ENCODE results near the gene SDF4.

SDF4 gene, protein sequence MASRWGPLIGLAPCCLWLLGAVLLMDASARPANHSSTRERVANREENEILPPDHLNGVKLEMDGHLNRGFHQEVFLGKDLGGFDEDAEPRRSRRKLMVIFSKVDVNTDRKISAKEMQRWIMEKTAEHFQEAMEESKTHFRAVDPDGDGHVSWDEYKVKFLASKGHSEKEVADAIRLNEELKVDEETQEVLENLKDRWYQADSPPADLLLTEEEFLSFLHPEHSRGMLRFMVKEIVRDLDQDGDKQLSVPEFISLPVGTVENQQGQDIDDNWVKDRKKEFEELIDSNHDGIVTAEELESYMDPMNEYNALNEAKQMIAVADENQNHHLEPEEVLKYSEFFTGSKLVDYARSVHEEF

DNA sequence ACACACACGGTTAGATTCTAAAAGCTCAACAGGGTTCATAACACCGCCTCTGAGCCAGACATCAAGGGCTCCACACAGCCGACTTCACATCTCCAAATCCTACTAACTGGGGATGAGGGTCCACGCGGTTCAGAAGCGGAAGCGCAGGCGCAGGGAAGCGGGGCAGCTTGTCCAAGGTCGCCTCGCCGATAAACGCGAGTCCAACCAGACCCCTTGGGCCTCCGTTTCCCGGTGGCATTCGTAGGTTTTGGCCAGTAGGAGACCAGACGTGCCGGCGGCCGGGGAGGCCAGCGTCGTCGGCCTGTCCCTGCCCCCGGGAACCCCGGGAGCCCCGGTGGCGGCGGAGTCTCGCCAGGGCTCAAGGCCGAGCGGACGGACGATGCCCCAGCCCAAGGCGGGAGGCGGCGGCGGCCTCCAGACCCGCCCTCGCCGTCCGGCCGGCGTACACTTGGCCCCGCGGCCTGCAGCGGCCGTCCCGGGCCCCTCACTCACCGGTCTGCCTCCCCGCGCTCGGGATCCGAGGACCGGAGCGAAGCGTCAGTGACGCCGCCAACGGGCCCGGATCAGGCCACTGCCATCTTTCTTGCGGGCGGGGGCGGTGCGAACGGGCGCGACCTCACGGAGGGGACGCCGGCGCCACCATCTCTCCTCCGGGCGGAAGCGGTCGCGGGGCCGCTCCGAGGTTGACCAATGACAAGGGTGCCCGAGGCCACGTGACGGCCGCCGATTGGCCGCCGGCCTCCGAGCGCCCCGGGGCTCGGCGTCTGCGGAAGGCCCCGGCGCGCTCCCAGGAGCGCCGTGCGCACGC is at the start of gene SDF4:
TSS of gene SDF4 (minus strand) at position 602 of the 808 bp plus-strand sequence. CDS start 3,229 bp downstream, outside the sequence.
- peak within 1 kb of the TSS; percentile 59 for H3K27ac ChIP-seq (ENCODE audit: low read length)
- no peaks in the 10 kb centered on the region for H3K9me3 ChIP-seq (ENCODE audit: insufficient read depth, low read length)
- peaks cover 43% of the 10 kb centered on the region for H3K36me3 ChIP-seq (replicated peaks; ENCODE audit: low read depth, low read length)
- peak within 1 kb of the TSS; percentile 96 for H3K4me3 ChIP-seq (ENCODE audit: low read length)
- peaks cover 74% of the 10 kb centered on the region for H3K79me2 ChIP-seq (ENCODE audit: low read length)
- peaks cover 10% of the 10 kb centered on the region; the same call in 1 of the 2 replicates for H4K20me1 ChIP-seq (ENCODE audit: insufficient read depth, low read length)
- TF ChIP-seq, protein P1, sequence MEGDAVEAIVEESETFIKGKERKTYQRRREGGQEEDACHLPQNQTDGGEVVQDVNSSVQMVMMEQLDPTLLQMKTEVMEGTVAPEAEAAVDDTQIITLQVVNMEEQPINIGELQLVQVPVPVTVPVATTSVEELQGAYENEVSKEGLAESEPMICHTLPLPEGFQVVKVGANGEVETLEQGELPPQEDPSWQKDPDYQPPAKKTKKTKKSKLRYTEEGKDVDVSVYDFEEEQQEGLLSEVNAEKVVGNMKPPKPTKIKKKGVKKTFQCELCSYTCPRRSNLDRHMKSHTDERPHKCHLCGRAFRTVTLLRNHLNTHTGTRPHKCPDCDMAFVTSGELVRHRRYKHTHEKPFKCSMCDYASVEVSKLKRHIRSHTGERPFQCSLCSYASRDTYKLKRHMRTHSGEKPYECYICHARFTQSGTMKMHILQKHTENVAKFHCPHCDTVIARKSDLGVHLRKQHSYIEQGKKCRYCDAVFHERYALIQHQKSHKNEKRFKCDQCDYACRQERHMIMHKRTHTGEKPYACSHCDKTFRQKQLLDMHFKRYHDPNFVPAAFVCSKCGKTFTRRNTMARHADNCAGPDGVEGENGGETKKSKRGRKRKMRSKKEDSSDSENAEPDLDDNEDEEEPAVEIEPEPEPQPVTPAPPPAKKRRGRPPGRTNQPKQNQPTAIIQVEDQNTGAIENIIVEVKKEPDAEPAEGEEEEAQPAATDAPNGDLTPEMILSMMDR (IDR thresholded peaks at IDR 0.05; ENCODE audit: low read depth, low read length) = no peak
- TF ChIP-seq EZH2phosphoT487 (IDR thresholded peaks at IDR 0.05; ENCODE audit: low read depth) = no peak
- no peak within 1 kb of the TSS for H2AFZ ChIP-seq (ENCODE audit: low read depth, low read length)
- peaks cover 16% of the 10 kb centered on the region for H3K4me1 ChIP-seq (ENCODE audit: low read length)
- H3K4me2 ChIP-seq (ENCODE audit: low read length) = peak within 1 kb of the TSS; percentile 94
- peak within 1 kb of the TSS; percentile 94 for H3K9ac ChIP-seq (ENCODE audit: low read length)
- no peaks in the 10 kb centered on the region for H3K27me3 ChIP-seq (ENCODE audit: low read depth, low read length)

DNA sequence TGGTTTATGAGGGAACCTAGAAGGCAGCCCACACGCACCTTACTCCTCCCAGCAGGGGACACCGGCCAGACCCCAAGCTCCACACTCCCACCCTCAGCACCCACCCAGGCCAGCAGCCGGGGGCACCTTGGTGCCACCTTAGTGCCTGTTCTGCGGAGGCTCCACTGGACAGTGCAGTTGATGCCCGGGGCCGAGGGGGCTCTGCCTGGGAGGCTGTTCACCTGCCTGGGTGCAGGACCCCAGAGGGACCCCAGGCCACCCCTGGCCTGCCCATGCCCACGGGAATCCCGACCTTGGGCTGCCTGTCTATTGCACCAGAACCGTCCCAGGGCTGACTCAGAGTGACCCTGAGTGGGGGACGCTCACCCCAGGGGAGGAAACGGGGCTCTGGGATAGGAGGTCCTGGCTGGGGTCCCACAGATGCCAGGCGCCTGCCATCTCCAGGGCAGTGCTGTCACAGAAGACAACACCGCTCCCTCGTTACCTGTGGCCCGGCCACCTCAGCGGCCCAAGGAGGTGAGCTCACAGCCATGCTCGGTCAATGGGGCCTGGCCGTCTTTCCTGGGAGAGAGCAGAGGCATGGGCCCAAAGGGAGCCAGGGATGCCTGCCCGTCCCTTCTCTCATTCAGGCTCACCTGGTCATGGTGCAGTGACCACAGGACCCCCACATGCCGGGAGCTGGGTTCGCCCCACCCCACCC is 49.1 kb upstream of the SDF4 start:
- Histone ChIP-seq H2AFZ (ENCODE audit: low read depth, low read length) (no peak overlapping the region), H3K27ac (ENCODE audit: low read length) (no peak overlapping the region), H3K9me3 (ENCODE audit: insufficient read depth, low read length) (no peaks in the 10 kb centered on the region), H3K79me2 (ENCODE audit: low read length) (no peaks in the 10 kb centered on the region), H3K36me3 (replicated peaks; ENCODE audit: low read depth, low read length) (no peaks in the 10 kb centered on the region), H3K4me1 (ENCODE audit: low read length) (peaks cover 3% of the 10 kb centered on the region; the same call in 1 of the 2 replicates), H3K4me2 (ENCODE audit: low read length) (no peak overlapping the region), H3K27me3 (ENCODE audit: low read depth, low read length) (no peaks in the 10 kb centered on the region), H3K9ac (ENCODE audit: low read length) (no peak overlapping the region), H4K20me1 (ENCODE audit: insufficient read depth, low read length) (no peaks in the 10 kb centered on the region), H3K4me3 (ENCODE audit: low read length) (no peak overlapping the region)
- TF ChIP-seq, protein P1 (IDR thresholded peaks at IDR 0.05; ENCODE audit: low read depth, low read length) = no peak
- TF ChIP-seq EZH2phosphoT487 (IDR thresholded peaks at IDR 0.05; ENCODE audit: low read depth) = no peak

DNA sequence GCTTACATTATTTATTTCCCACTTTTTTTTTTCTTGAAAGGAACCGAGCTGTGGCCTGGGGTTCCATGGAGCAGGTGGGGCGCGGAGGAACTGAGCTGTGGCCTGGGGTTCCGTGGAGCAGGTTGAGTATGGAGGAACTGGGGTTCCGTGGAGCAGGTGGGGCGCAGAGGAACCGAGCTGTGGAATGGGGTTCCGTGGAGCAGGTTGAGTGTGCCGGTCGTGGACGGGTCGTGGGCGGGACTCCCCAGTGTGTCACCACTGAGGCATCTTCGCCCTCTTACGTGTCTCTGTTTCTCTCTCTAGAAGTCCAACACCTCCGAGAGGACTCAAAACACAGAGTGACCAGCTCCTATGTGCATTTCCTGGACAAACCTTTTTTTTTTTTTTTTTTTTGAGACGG is 47.2 kb upstream of the SDF4 start:
- Histone ChIP-seq H3K9me3 (ENCODE audit: insufficient read depth, low read length) (no peaks in the 10 kb centered on the region), H4K20me1 (ENCODE audit: insufficient read depth, low read length) (no peaks in the 10 kb centered on the region), H3K79me2 (ENCODE audit: low read length) (no peaks in the 10 kb centered on the region), H3K4me2 (ENCODE audit: low read length) (no peak overlapping the region), H3K4me1 (ENCODE audit: low read length) (peaks cover 7% of the 10 kb centered on the region; the same call in 1 of the 2 replicates), H3K36me3 (replicated peaks; ENCODE audit: low read depth, low read length) (no peaks in the 10 kb centered on the region), H3K27me3 (ENCODE audit: low read depth, low read length) (no peaks in the 10 kb centered on the region), H2AFZ (ENCODE audit: low read depth, low read length) (no peak overlapping the region), H3K9ac (ENCODE audit: low read length) (no peak overlapping the region), H3K27ac (ENCODE audit: low read length) (no peak overlapping the region), H3K4me3 (ENCODE audit: low read length) (no peak overlapping the region)
- no peak for TF ChIP-seq EZH2phosphoT487 (IDR thresholded peaks at IDR 0.05; ENCODE audit: low read depth)
- TF ChIP-seq, protein P1 (IDR thresholded peaks at IDR 0.05; ENCODE audit: low read depth, low read length) = no peak

Data from OCI-LY3 (cell line).